Suprapubic skin (tissue), 4 donors: Measurements from ENCODE around the gene NPSR1. TPM values are rescaled to one million over a fixed set of nuclear protein-coding genes. Genes with fewer than 3 reads are reported as not detected.

ENCODE experiments used
- DNase-seq, 2 donors: peaks; one replicate each; pipeline ENCODE4 v3.0.0-alpha.2; 2019; ENCODE audit warnings: low spot score in 2 of 2
- H3K27ac ChIP-seq: fragments of 200-600 bp; sonication (generic); one replicate; pipeline ENCODE4 v1.5.1; 2019
- H3K27me3 ChIP-seq: fragments of 200-600 bp; sonication (generic); one replicate; pipeline ENCODE4 v1.5.1; 2019
- H3K36me3 ChIP-seq: fragments of 200-600 bp; sonication (generic); one replicate; pipeline ENCODE4 v1.5.1; 2019
- H3K4me1 ChIP-seq: fragments of 200-600 bp; sonication (generic); one replicate; pipeline ENCODE4 v1.5.1; 2019
- H3K4me3 ChIP-seq: fragments of 200-600 bp; sonication (generic); one replicate; pipeline ENCODE4 v1.5.1; 2019; ENCODE audit warnings: mild to moderate bottlenecking
- H3K9me3 ChIP-seq: fragments of 200-600 bp; sonication (generic); one replicate; pipeline ENCODE4 v1.5.1; 2019
- EP300 ChIP-seq: sonication (generic); formaldehyde crosslinking; IDR thresholded peaks from one replicate; pipeline ENCODE4 v1.6.1; 2017; ENCODE audit warnings: antibody characterized with exemption
- POLR2A ChIP-seq, 2 donors: fragments of 450-650 bp; IDR thresholded peaks; one replicate each; pipeline ENCODE4 v1.6.1; 2017; ENCODE audit warnings: antibody characterized with exemption in 2 of 2, mild to moderate bottlenecking in 2 of 2, moderate library complexity in 2 of 2
- POLR2AphosphoS5 ChIP-seq, 3 donors: sonication (generic); formaldehyde crosslinking; IDR thresholded peaks; one replicate each; pipeline ENCODE4 v1.6.1; 2017; ENCODE audit warnings: antibody characterized with exemption in 3 of 3
- WGBS: methylation state at CpG from one replicate; pipeline ENCODE4 v1.1.5; 2018; 5-methylcytosine and 5-hydroxymethylcytosine counted together
- total RNA-seq, 4 donors: library from RNA; depleted of rRNA; stranded (reverse); fragments of >200 nt; gene quantifications; one replicate each; pipeline ENCODE4 v1.1.0, GENCODE V29; 2016
- TF ChIP-seq, protein P1 (sequence below), 2 donors: fragments of 200-600 bp in 1 of 2; fragments of 450-650 bp in 1 of 2; sonication (generic) in 1 of 2; IDR thresholded peaks; one replicate each; pipeline ENCODE4 v1.5.1; 2016 to 2019; ENCODE audit warnings: antibody characterized with exemption in 2 of 2, mild to moderate bottlenecking in 1 of 2, moderate library complexity in 1 of 2

The NPSR1 gene
- total RNA-seq, 4 donors from 2014 or later: not detected

DNA sequence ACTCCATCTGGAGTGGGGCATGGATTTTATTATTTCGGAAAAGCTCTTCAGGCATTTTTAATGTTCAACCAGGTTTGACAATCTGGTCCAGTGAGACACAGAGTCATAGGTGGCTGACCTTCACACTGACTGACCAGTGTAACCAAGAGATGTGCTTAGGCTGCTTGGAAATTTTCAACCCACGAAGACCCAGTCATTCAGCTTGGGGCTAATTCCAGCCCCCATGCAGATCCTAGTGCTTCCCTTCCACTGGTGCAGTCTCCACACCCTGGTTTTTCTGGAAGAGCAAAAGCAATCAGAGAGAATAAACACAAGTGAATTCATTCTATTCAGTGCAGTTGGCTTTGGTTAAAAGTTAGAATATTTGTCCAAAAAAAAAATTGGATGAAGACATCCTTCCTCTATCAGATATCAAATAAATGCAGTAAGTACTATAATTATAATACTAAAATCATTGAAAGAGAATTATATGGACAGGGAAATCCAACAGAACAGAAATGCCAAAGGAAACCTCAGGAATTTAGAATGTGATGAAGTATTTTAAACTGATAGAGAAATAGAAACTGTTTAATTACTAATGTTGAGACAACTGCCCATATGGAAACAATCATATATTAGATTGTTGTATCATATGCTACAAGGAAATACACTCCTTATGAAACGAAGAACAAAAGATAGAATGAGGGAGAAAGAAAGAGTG, 178.0 kb downstream of the NPSR1 start:
- Histone ChIP-seq H3K4me1 (no peaks in the 10 kb centered on the region), H3K27me3 (no peaks in the 10 kb centered on the region), H3K9me3 (no peaks in the 10 kb centered on the region), H3K36me3 (no peaks in the 10 kb centered on the region), H3K4me3 (no peak overlapping the region), H3K27ac (no peak overlapping the region)
- TF ChIP-seq, protein P1, sequence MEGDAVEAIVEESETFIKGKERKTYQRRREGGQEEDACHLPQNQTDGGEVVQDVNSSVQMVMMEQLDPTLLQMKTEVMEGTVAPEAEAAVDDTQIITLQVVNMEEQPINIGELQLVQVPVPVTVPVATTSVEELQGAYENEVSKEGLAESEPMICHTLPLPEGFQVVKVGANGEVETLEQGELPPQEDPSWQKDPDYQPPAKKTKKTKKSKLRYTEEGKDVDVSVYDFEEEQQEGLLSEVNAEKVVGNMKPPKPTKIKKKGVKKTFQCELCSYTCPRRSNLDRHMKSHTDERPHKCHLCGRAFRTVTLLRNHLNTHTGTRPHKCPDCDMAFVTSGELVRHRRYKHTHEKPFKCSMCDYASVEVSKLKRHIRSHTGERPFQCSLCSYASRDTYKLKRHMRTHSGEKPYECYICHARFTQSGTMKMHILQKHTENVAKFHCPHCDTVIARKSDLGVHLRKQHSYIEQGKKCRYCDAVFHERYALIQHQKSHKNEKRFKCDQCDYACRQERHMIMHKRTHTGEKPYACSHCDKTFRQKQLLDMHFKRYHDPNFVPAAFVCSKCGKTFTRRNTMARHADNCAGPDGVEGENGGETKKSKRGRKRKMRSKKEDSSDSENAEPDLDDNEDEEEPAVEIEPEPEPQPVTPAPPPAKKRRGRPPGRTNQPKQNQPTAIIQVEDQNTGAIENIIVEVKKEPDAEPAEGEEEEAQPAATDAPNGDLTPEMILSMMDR (IDR thresholded peaks at IDR 0.05): no peak
- TF ChIP-seq POLR2AphosphoS5 (IDR thresholded peaks at IDR 0.05): no peak
- TF ChIP-seq EP300: no peak
- no peak for TF ChIP-seq POLR2A (IDR thresholded peaks at IDR 0.05)
- DNase-seq: no peak
- WGBS: 75% methylated on average over 3 of the region's 3 CpGs

DNA sequence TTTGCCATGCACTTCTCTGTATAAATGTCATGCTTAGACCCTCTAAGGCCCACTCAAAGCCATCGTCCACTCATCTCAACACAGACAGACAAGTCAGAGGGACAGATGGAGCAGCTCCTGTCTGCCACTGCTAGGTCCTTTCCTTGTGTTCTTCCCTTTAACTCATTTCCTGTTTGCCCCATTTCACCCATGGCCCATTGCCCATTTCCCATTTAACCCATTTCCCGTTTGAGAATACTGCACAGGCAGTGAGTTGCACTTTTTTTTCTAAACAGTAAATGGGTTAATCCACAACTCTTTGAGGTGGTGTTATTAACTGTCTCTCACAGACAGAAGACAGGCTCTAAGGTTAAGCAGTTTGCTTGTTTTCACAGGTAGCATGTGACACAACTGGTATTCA, 179.3 kb downstream of the NPSR1 start:
- Histone ChIP-seq H3K9me3 (no peaks in the 10 kb centered on the region), H3K4me3 (no peak overlapping the region), H3K4me1 (no peaks in the 10 kb centered on the region), H3K27ac (no peak overlapping the region), H3K27me3 (no peaks in the 10 kb centered on the region), H3K36me3 (no peaks in the 10 kb centered on the region)
- 49% methylated on average over 2 of the region's 2 CpGs for WGBS
- DNase-seq: no peak
- no peak for TF ChIP-seq POLR2AphosphoS5 (IDR thresholded peaks at IDR 0.05)
- TF ChIP-seq EP300: no peak
- TF ChIP-seq, protein P1 (IDR thresholded peaks at IDR 0.05): no peak
- TF ChIP-seq POLR2A (IDR thresholded peaks at IDR 0.05): no peak

DNA sequence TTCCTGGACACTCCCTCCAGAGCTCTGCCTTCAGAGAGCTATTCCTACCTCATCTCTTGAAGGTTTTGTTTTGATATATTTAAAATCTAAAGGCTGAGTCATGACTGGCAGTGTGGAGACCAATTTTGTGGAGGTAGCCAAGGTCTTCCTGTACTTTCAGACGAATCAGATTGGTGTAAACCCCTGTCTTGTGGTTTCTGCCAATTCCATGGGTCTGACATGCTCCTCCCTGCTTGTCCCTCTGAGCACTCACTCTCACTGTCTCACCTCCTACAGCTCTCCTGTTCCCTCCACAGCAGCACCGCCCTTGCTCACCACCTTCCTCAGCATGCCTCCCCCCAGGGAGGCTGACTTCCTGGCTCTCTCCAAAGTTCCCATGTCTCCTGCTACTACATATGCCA, 179.8 kb downstream of the NPSR1 start:
- Histone ChIP-seq H3K36me3 (no peaks in the 10 kb centered on the region), H3K4me3 (no peak overlapping the region), H3K27me3 (no peaks in the 10 kb centered on the region), H3K27ac (no peak overlapping the region), H3K9me3 (no peaks in the 10 kb centered on the region), H3K4me1 (no peaks in the 10 kb centered on the region)
- WGBS: 43% methylated on average over 2 of the region's 2 CpGs
- DNase-seq: no peak
- TF ChIP-seq EP300: no peak
- no peak for TF ChIP-seq POLR2AphosphoS5 (IDR thresholded peaks at IDR 0.05)
- TF ChIP-seq, protein P1 (IDR thresholded peaks at IDR 0.05): no peak
- TF ChIP-seq POLR2A (IDR thresholded peaks at IDR 0.05): no peak

DNA sequence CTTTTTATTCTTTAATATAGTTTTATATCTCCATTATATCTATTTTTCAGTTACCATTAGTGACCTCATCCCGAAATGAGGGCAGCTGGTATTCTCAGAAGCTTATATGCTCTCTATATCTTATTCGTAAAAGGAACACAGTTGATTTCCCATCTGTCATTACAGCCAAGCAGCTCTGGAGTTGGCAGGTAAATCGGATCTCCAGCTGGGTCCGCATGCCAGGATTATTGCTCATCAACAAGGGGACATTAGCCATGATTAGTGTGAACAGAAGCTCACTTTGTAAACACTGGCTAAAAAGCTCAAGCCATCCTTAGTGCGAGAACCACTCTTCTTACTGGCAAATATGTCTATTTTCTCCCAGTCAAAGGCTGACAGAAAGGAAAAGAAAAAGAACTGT, 180.3 kb downstream of the NPSR1 start:
- H3K27me3 ChIP-seq: no peaks in the 10 kb centered on the region
- no peaks in the 10 kb centered on the region for H3K4me1 ChIP-seq
- no peak for DNase-seq
- H3K36me3 ChIP-seq: no peaks in the 10 kb centered on the region
- no peak for TF ChIP-seq POLR2A (IDR thresholded peaks at IDR 0.05)
- TF ChIP-seq POLR2AphosphoS5 (IDR thresholded peaks at IDR 0.05): no peak
- TF ChIP-seq, protein P1 (IDR thresholded peaks at IDR 0.05): no peak
- TF ChIP-seq EP300: no peak
- WGBS: 88% methylated on average over 5 of the region's 5 CpGs
- no peak overlapping the region for H3K4me3 ChIP-seq
- no peak overlapping the region for H3K27ac ChIP-seq
- H3K9me3 ChIP-seq: no peaks in the 10 kb centered on the region

DNA sequence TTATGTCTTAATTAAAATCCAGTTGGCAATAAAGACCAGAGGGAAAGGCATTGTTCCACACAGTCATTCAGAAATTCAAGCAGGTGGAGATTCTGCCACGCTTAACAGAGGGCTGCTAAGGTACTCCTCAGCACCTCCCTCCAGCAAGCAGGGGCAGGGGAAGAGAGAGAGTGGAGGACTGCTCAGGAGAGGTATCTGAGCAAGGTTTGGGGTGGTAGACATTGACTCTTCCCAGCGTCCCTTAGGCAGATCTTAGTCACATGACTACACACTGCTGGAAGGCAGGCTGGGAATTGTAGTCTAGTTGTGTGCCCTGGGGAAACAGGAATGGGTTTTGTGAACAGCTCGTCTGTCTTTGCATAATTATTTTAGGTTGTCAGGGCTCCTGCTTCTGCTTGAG, 181.6 kb downstream of the NPSR1 start:
- WGBS: 70% methylated on average over 3 of the region's 3 CpGs
- Histone ChIP-seq H3K4me3 (no peak overlapping the region), H3K27ac (no peak overlapping the region), H3K4me1 (no peaks in the 10 kb centered on the region), H3K36me3 (no peaks in the 10 kb centered on the region), H3K27me3 (no peaks in the 10 kb centered on the region), H3K9me3 (no peaks in the 10 kb centered on the region)
- TF ChIP-seq, protein P1 (IDR thresholded peaks at IDR 0.05): no peak
- no peak for TF ChIP-seq EP300
- no peak for DNase-seq
